ENCODE results near the gene ATXN3L. TPM values are rescaled to one million over a fixed set of nuclear protein-coding genes. Genes with fewer than 3 reads are reported as not detected.

ATXN3L gene
- total and polyA plus RNA-seq, 2 of the 8 experiments (the other 6 are each of a cell fraction or from before 2014, with no cell fraction given), result not detected

GRCh38 chrX:13365161-13365560 lies 45.3 kb upstream of the ATXN3L start:
- H3K79me1 ChIP-seq (ENCODE audit: low read depth, low read length), result no peaks in the 10 kb centered on the region
- no peak overlapping the region; the same call in 1 of the 2 replicates for H3K18ac ChIP-seq (ENCODE audit: extremely low read depth, low read length)
- TF ChIP-seq FOSL1 (IDR thresholded peaks at IDR 0.05; ENCODE audit: insufficient read depth, low read depth, low read length) (no peak), RFX5 (IDR thresholded peaks at IDR 0.05; ENCODE audit: borderline replicate concordance, low read depth, low read length) (no peak), TBP (IDR thresholded peaks at IDR 0.05; ENCODE audit: low read depth, low read length) (no peak), GABPA (IDR thresholded peaks at IDR 0.05; ENCODE audit: borderline replicate concordance, insufficient read depth, low read length) (no peak), RBBP5 (IDR thresholded peaks at IDR 0.05; ENCODE audit: borderline replicate concordance, low read depth, low read length) (no peak), HDAC2 (IDR thresholded peaks at IDR 0.05; ENCODE audit: borderline replicate concordance in 1 of 2, low read depth in 2 of 2, low read length in 2 of 2) (no peak), RNF2 (IDR thresholded peaks at IDR 0.05; ENCODE audit: borderline replicate concordance, low read depth, low read length, missing control alignments, poor library complexity, severe bottlenecking) (no peak)
- ChIA-PET CTCF (ENCODE audit: partially characterized antibody) (no interaction called here), POLR2A (ENCODE audit: partially characterized antibody) (no interaction called here)
- no peak overlapping the region for H2BK20ac ChIP-seq (ENCODE audit: low read length)
- no peak overlapping the region for H2BK15ac ChIP-seq (ENCODE audit: low read length)
- no peaks in the 10 kb centered on the region for H4K20me1 ChIP-seq (replicated peaks in 1 of 2; ENCODE audit: control insufficient read depth in 1 of 2, insufficient read depth in 2 of 2, low read length in 2 of 2)
- H4K5ac ChIP-seq (ENCODE audit: insufficient read length, low read depth, low read length), result no peak overlapping the region
- H3K79me2 ChIP-seq (ENCODE audit: control insufficient read depth in 1 of 2, insufficient read depth in 2 of 2, low read length in 2 of 2), result no peaks in the 10 kb centered on the region
- H2BK120ac ChIP-seq (replicated peaks; ENCODE audit: low read depth, low read length), result no peak overlapping the region
- no peaks in the 10 kb centered on the region for H3K23me2 ChIP-seq (ENCODE audit: low read depth, low read length)
- H3K4me1 ChIP-seq (replicated peaks in 1 of 4; ENCODE audit: control insufficient read depth in 3 of 4, insufficient read depth in 4 of 4, low read length in 3 of 4), result no peaks in the 10 kb centered on the region
- no peak overlapping the region for H3K9ac ChIP-seq (replicated peaks in 1 of 4; ENCODE audit: extremely low read depth in 1 of 4, low read depth in 3 of 4, low read length in 3 of 4)
- no peak overlapping the region for H3K4ac ChIP-seq (replicated peaks; ENCODE audit: insufficient read length, low read depth, low read length)
- no peak for DNase-seq (ENCODE audit: low read depth in 1 of 2, low spot score in 2 of 2)
- no peak overlapping the region for H3K4me3 ChIP-seq (ENCODE audit: extremely low read depth in 1 of 4, insufficient read depth in 2 of 4, low read depth in 3 of 4, low read length in 4 of 4)
- FAIRE-seq, result no peak
- H2BK12ac ChIP-seq (ENCODE audit: low read depth, low read length), result no peak overlapping the region
- H2AK5ac ChIP-seq (ENCODE audit: low read depth, low read length), result no peak overlapping the region
- H3K36me3 ChIP-seq (ENCODE audit: control insufficient read depth in 2 of 4, insufficient read depth in 4 of 4, low read length in 3 of 4), result no peaks in the 10 kb centered on the region
- no peak overlapping the region for H3K27ac ChIP-seq (ENCODE audit: low read depth, low read length)
- no peaks in the 10 kb centered on the region for H3K27me3 ChIP-seq (replicated peaks in 1 of 4; ENCODE audit: control insufficient read depth in 3 of 4, extremely low read depth in 1 of 4, insufficient read depth in 3 of 4, low read length in 3 of 4)
- no peak overlapping the region for H2BK5ac ChIP-seq (ENCODE audit: low read depth, low read length)
- no peak overlapping the region for H4K8ac ChIP-seq (ENCODE audit: extremely low read depth, insufficient read depth, low read length)
- H3K56ac ChIP-seq (replicated peaks; ENCODE audit: insufficient read length, low read depth, low read length), result no peak overlapping the region
- WGBS, 2 experiments (ENCODE audit: extremely low coverage in 1 of 2, insufficient coverage in 1 of 2, insufficient read length in 1 of 2, insufficient replicate concordance in 2 of 2, low coverage in 1 of 2, low lambda C conversion rate in 2 of 2, missing lambda C conversion rate in 1 of 2), result 86% methylated on average over 5 of the region's 5 CpGs; no CpG with 5 or more reads in 1 of the 2 experiments
- no peak overlapping the region for H3K23ac ChIP-seq (ENCODE audit: insufficient read length)
- H3K4me2 ChIP-seq (ENCODE audit: insufficient read depth in 1 of 2, low read depth in 2 of 2, low read length in 2 of 2), result no peak overlapping the region
- H3K9me3 ChIP-seq (ENCODE audit: insufficient read depth in 2 of 2, low read depth in 1 of 2, low read length in 1 of 2), result no peaks in the 10 kb centered on the region
- H2AFZ ChIP-seq (ENCODE audit: low read length), result no peak overlapping the region; the same call in 1 of the 2 replicates
- no peak overlapping the region for H4K91ac ChIP-seq (replicated peaks; ENCODE audit: insufficient read length, low read length)
- H3K14ac ChIP-seq (ENCODE audit: insufficient read length), result no peak overlapping the region
